CD4-positive, alpha-beta T cell treated with Interleukin-17A for 1 hour (primary cell): ENCODE results near the gene POLR3G.

Experiments used
- DNase-seq: peaks from one replicate; pipeline ENCODE4 v3.0.0-alpha.2; 2020

POLR3G gene, protein sequence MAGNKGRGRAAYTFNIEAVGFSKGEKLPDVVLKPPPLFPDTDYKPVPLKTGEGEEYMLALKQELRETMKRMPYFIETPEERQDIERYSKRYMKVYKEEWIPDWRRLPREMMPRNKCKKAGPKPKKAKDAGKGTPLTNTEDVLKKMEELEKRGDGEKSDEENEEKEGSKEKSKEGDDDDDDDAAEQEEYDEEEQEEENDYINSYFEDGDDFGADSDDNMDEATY

GRCh38 chr5:90474235-90475107 is at the start of gene POLR3G, which contains the start of gene MBLAC2:
Gene POLR3G (plus strand): TSS chr5:90474864. CDS start chr5:90485568, 10,704 bp downstream.
Gene MBLAC2 (minus strand): TSS chr5:90474771. CDS start chr5:90474292, 479 bp downstream.
- peak; percentile 95 for DNase-seq

DNA sequence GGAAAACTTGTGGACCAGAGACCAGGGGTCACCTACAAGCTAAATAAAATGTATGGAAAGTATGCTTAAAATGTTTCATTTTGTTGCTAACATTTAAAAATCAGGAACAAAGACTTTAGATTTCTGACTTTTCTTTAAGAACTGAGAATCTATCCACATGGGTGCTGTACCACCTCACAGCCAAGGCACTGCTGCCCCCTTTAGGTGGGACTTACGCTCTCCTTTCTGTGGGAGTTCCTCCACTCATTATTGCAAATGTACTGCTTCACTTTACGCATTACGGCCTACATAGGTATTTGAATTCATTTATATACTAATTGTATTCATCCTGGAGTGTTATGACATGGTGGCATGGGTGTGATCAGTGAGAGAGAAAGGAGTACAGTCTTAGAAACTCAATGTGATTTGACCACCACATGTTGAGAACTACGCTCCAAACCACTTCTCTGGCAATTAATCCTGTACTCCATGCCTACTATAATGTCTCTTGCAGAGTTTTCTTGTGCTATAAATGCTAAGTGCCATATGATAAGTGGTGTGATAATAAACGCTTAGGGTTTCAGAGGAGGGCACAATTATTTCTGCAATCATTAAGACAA is 40.4 kb upstream of the POLR3G start:
- peak; percentile 50 for DNase-seq

- DNase-seq, result no peak
Observed at GRCh38 chr5:90437663-90438062, 37.0 kb upstream of the POLR3G start.

DNA sequence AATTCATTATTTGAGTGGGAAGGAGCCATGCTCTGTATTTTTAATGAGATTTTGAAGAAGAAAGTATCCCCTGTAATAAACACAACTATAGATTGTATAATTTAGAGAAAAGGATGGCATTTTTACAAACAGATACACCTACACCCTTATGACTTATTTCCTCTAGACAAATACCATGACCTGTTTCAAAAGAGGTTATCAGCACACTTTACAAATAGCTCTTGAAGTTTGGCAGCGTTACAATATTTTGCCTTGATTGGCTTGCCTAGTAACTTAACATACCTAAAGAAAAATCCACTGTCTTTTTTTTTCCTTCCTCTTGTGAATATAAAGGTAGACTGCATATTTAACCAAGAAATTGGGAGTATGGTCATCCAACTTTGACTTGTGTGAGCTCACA is 36.6 kb upstream of the POLR3G start:
- no peak for DNase-seq

GRCh38 chr5:90440644-90441043 is 34.0 kb upstream of the POLR3G start:
- no peak for DNase-seq

DNA sequence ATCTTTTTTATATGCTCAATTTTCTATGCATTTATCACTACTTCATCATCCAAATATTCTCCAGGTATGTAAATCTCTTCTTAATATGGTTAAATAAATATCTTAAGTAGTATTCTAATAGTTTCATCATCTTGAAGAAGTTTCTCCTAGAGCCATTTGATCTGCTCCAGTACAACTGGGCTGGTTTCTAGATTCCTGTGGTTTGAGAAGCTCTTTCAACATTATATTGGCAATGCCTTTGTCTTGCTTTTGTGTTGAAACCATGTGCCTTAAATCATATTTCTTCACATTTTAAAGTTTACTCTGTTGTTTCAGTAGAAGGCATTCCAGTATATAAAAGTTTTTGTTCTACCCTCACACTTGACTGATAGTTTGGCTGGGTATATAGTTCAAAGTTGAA is 27.7 kb upstream of the POLR3G start:
- no peak for DNase-seq

GRCh38 chr5:90461288-90461687 is 13.4 kb upstream of the POLR3G start:
- DNase-seq, result no peak

GRCh38 chr5:90472783-90473395 is 1.8 kb upstream of the POLR3G start:
- no peak for DNase-seq

GRCh38 chr5:90473396-90474234 is 1.0 kb upstream of the POLR3G start:
- DNase-seq, result peak; percentile 2

DNA sequence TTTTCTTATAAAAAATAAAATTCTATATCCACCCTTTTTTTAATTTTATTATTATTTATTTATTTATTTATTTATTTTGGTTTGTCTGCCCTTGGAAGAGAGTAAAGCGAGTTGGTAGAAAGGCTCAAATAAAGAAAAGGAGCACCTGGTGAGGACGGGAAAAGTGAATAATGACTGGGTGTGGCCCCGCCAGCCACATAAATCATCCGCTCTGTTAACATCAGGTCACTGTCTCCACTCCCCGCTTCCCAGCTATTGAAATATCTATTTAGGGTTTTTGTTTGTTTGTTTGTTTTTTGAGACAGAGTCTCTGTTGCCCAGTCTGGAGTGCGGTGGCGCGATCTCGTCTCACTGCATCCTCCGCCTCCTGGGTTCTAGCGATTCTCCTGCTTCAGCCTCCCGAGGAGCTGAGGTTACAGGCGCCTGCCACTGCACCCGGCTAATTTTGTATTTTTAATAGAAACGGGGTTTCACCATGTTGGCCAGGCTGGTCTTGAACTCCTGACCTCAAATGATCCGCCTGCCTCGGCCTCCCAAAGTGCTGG is 844 bp downstream of the POLR3G start:
- DNase-seq, result no peak

DNA sequence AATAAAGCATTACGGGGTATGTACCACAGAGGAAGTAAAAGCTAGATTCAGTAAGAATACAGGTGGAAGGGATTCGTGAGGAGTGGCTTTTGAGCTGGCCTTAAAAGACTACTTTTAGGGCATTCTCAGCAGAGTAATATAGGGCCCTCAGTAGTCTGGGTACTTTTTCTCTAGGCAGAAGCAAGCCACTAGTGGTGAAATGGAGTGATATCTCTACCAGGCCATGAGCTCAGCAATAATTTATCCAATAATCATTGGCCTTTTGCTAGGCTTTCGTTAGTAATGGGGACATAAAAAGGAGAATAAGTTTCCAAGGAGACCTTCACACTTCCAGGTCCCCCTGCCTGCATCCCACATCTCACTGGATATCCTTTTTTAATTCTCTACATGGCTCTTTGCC is 1.7 kb downstream of the POLR3G start:
- DNase-seq, result no peak

DNA sequence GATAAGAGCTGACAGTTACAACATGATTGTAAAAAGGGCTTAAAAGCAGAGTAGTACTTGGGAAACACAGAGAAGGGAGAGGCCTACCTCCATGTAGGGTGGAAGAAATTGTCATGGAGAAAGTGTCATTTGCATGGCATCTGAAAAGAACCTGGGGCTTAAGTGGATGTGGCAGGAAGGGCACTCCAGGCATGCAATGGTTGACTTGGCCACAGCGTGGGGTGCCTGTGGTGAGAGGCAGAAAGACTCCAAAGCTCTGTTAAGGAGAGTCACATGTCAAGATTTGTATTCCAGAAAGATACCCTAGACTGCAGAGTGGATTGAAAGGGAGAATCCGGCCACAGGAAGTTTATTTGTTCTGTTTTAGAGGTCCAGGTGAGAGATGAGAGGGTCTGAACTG is 2.4 kb downstream of the POLR3G start:
- DNase-seq, result no peak

GRCh38 chr5:90477621-90478215 is 3.1 kb downstream of the POLR3G start:
- no peak for DNase-seq

DNA sequence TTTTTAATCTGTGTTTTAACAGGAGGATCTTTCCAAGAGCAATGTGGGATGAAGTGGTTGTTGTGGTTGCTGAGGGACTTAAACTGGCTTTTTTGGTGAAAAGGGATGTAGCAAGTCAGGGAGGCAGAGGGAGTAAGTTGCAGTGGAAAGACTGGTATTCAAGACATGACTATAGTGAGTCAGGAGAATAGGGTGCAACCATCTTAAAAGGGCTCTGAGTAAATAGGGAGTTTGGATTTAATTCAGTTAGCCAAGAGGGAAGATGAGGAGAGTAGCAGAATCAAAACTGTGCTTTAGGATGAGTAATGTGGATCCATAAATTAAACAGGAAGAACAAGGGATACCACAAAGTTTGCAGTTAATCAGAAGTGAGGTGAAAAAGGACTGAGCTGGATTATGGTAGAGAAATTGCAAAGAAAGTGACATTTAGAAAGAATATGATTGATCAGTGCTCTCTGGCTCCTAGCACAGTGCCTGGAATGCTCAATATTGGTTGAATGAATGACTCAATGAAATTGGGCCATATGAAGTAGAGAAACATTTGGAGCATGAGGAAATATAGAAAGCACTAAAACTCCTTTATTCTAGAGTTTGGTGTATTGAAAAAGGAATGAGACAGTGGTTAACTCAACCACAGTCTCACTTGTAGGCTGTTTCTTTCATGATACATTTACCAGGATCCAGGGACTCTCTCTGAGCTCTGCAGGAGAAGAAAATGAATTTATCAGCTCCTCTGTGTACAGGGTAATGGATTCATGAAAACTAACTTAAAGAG is 5.1 kb downstream of the POLR3G start:
- no peak for DNase-seq

GRCh38 chr5:90480699-90481098 is 6.0 kb downstream of the POLR3G start:
- no peak for DNase-seq

DNA sequence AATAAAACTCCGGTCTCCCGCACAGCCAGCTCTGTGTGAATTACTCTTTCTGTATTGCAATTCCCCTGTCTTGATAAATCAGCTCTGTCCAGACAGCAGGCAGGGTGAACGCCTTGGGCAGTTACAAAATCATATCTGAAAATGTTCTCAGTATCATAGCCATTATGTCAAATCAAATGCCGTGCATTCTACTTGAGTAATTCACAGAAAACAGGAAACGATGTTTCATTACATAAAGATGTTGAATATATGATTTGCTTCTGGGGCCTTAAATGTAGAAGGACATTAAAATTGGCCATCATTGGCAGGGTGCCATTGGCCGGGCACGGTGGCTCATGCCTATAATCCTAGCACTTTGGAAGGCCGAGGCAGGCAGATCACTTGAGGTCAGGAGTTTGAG is 8.5 kb downstream of the POLR3G start:
- no peak for DNase-seq

DNA sequence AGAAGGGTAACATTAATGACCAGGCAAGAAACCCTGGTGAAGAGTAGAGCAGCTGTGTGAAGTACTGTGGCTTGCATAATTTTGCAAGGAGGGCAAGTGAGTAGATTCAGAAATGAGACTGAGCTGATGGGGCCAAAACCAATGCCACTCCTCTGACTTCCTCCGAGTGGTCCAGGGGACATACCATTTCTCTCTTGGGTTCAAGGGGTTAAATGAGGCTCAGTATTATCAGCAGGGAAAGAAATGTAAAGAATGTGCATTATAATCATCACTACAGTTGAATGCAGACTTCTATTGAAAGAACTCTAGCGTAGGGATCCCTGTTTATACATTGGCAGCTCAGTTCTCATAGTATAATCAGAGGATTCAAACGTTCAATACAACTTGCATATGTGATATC is 9.9 kb downstream of the POLR3G start:
- DNase-seq, result no peak

- DNase-seq, result no peak
Observed at GRCh38 chr5:90488791-90489190, 14.1 kb downstream of the POLR3G start.

- DNase-seq, result no peak
Observed at GRCh38 chr5:90494043-90494442, 19.4 kb downstream of the POLR3G start.

DNA sequence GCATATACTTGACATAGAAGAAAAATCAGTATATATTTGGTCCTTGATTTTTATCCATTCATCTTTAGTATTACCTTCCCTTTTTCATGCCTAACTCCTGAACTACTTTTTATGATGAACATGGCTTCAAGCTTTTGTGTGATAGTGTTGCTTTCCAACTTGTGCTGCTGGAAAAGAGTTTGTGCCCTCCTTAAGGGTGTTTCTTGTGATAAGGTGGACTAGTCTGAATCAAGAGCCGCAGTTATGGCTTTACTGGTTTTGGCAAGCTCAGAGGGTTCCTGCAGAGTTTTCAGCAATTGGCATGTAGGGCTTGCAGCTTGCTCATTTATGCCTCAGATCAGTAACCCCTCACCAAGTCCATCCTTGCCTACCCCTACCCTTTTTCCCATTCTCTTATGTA is 20.5 kb downstream of the POLR3G start:
- no peak for DNase-seq

DNA sequence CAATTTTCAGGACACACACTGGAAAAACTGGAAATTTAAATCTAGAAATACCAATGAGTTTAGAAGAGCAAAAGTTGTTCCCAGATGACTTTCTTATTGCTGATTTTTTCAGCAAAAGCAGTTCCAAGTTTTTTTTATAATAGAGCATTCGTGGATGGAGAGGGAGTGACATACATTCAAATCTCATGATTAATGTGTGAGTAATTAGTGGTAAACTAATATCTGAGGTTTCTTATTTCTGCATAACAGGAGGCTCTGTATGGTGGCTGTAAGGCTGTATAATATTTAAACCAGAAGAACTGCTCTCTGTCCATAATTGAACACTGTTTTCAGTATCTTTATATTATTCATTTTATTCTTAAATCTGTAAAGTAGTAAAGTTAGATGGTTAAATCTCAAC is 28.9 kb downstream of the POLR3G start:
- no peak for DNase-seq
